ENCODE measurements around the gene WWOX.

DNA sequence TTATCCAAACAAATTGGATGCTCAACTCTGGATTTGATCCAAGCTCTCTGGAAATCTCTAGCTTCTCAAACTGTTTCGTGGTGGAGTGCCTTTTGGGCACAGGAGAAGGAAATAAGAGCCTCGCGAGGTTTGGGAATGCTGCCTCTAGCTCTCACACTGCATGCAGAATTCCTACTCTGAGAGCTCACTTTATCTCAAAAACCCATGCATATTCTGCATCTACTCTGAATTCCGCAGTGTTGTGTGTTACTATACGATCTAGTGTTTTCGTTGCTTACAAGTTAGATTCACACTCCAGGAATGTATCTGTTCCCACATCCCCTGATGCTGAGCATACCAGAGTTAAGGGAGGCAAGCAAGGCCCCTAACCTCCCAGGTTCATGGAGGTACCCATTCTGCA lies 462.7 kb downstream of the WWOX start:
- TF ChIP-seq, protein P1, sequence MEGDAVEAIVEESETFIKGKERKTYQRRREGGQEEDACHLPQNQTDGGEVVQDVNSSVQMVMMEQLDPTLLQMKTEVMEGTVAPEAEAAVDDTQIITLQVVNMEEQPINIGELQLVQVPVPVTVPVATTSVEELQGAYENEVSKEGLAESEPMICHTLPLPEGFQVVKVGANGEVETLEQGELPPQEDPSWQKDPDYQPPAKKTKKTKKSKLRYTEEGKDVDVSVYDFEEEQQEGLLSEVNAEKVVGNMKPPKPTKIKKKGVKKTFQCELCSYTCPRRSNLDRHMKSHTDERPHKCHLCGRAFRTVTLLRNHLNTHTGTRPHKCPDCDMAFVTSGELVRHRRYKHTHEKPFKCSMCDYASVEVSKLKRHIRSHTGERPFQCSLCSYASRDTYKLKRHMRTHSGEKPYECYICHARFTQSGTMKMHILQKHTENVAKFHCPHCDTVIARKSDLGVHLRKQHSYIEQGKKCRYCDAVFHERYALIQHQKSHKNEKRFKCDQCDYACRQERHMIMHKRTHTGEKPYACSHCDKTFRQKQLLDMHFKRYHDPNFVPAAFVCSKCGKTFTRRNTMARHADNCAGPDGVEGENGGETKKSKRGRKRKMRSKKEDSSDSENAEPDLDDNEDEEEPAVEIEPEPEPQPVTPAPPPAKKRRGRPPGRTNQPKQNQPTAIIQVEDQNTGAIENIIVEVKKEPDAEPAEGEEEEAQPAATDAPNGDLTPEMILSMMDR (IDR thresholded peaks at IDR 0.05), result no peak
- TF ChIP-seq EZH2 (IDR thresholded peaks at IDR 0.05; ENCODE audit: borderline replicate concordance, insufficient read depth, low read depth, low read length, poor library complexity, severe bottlenecking), result no peak
